ENCODE results near the gene KCNT1. TPM values are rescaled to one million over a fixed set of nuclear protein-coding genes. Genes with fewer than 3 reads are reported as not detected.

KCNT1 gene
- total and polyA plus RNA-seq, 3 donors from 2014 or later = 1.8 to 7.3 (median 5.3) TPM

DNA sequence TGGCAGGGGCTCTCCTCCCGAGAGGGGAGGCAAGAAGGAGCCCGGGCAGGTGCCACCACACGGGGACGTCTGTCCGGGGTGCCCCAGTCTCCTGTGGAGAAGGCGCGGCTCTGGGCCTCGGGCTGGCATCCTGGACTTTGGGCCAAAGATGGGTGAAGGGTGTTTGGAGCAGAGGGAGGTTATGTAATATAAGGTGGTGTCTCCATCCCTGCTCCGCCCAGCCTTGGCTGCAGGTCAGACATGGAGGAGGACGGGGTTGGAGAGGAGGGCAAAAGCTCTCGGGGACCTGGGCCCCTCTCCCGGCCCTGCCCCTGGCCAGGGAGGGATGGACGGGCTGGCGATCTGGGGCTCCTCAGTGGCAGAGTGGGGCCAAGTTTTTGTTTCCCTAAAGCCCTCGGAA is 1.5 kb upstream of the KCNT1 start:
- TF ChIP-seq, protein P1, sequence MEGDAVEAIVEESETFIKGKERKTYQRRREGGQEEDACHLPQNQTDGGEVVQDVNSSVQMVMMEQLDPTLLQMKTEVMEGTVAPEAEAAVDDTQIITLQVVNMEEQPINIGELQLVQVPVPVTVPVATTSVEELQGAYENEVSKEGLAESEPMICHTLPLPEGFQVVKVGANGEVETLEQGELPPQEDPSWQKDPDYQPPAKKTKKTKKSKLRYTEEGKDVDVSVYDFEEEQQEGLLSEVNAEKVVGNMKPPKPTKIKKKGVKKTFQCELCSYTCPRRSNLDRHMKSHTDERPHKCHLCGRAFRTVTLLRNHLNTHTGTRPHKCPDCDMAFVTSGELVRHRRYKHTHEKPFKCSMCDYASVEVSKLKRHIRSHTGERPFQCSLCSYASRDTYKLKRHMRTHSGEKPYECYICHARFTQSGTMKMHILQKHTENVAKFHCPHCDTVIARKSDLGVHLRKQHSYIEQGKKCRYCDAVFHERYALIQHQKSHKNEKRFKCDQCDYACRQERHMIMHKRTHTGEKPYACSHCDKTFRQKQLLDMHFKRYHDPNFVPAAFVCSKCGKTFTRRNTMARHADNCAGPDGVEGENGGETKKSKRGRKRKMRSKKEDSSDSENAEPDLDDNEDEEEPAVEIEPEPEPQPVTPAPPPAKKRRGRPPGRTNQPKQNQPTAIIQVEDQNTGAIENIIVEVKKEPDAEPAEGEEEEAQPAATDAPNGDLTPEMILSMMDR (IDR thresholded peaks at IDR 0.05) = no peak
- TF ChIP-seq POLR2A (IDR thresholded peaks at IDR 0.05) = no peak
- Histone ChIP-seq H3K27ac (no peak overlapping the region), H3K4me3 (no peak overlapping the region), H3K4me1 (peaks cover 17% of the 10 kb centered on the region), H3K27me3 (no peaks in the 10 kb centered on the region), H3K36me3 (ENCODE audit: low read depth, missing control alignments) (no peaks in the 10 kb centered on the region), H3K9me3 (no peaks in the 10 kb centered on the region)
- WGBS, 2 donors = 70 to 72% methylated on average over 15 of the region's 15 CpGs
- intact Hi-C loops (cut with DNase I; ENCODE audit: low total_unique reads) = no loop called here
- no peak for DNase-seq

DNA sequence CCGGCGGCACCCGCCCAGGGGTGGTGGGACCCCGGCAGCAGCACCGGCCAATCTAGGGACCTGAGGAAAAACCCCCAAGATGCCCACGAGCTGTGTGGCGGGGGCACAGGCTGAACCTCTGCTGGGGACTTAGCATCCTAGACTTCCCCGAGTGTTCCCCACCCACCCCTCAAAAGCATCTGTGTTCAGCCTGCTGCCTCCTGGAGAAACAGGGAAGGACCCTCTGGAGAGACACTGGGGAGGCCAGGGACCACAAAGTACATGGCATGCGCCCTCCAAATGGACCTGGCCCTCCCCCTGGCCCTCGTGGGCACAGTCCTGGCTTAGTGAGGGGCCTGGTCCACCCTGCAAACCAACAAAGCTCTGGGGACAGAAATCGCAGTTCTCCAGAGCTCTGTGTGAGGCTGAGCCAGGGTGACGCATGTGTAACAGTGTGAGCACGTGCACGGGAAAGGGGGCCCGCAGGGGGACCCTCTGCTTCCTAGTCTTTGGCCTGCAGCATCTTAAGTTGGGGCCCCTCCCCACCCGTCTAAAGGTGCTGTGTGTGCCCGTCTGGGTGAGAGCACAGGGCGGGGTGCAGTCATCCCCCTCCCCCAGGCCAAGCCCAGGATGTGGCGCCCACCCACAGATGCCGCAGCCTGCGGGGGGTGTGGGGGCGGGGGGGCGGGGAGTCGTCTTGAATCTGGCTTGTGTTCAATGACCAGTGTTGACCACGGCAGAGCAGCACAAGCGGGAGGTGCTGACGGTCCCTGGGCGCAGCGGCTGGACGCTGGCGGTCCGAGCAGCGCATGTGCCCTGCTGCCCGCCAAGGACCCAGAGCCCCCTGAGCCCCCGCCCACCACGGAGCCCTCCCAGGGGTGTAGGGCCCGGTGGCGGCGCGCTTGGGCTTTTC is 672 bp upstream of the KCNT1 start:
- no peak for TF ChIP-seq POLR2A (IDR thresholded peaks at IDR 0.05)
- TF ChIP-seq, protein P1 (IDR thresholded peaks at IDR 0.05) = no peak
- no peaks in the 10 kb centered on the region for H3K27me3 ChIP-seq
- no peaks in the 10 kb centered on the region for H3K9me3 ChIP-seq
- intact Hi-C loops (cut with DNase I; ENCODE audit: low total_unique reads) = no loop called here
- H3K36me3 ChIP-seq (ENCODE audit: low read depth, missing control alignments) = no peaks in the 10 kb centered on the region
- WGBS, 2 donors = 20% methylated on average over 40 of the region's 40 CpGs; no CpG with 5 or more reads in 1 of the 2 donors
- no peak overlapping the region for H3K27ac ChIP-seq
- no peak for DNase-seq
- peak overlapping the region; percentile 32 to 40 for H3K4me3 ChIP-seq
- peaks cover 19% of the 10 kb centered on the region for H3K4me1 ChIP-seq

DNA sequence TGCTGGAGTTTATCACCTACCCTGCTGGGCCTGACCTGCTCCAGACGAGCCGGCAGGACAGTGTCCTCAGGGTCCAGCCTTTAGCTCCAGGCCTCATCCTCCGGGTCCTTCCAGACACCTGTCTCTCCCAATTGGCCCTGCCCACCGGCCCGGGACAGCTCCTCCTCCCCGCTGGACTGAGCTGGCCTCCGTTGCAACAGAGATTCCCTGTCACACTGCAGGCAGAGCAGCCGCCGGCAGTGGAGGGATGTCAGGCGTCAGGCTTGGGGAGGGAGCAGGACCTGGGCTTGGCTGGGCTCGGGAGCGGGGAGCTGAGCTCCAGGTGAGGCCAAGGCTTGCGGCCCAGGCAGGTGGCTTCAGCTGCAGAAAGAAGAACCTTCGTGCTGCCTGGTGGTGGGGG is 1.7 kb downstream of the KCNT1 start:
- no peak overlapping the region for H3K27ac ChIP-seq
- intact Hi-C loops (cut with DNase I; ENCODE audit: low total_unique reads) = no loop called here
- H3K9me3 ChIP-seq = no peaks in the 10 kb centered on the region
- no peak for DNase-seq
- no peak overlapping the region for H3K4me3 ChIP-seq
- peaks cover 26% of the 10 kb centered on the region for H3K4me1 ChIP-seq
- TF ChIP-seq, protein P1 (IDR thresholded peaks at IDR 0.05) = no peak
- TF ChIP-seq POLR2A (IDR thresholded peaks at IDR 0.05) = no peak
- 75% methylated on average over 14 of the region's 14 CpGs; no CpG with 5 or more reads in 1 of the 2 donors for WGBS, 2 donors
- no peaks in the 10 kb centered on the region for H3K36me3 ChIP-seq (ENCODE audit: low read depth, missing control alignments)
- no peaks in the 10 kb centered on the region for H3K27me3 ChIP-seq

DNA sequence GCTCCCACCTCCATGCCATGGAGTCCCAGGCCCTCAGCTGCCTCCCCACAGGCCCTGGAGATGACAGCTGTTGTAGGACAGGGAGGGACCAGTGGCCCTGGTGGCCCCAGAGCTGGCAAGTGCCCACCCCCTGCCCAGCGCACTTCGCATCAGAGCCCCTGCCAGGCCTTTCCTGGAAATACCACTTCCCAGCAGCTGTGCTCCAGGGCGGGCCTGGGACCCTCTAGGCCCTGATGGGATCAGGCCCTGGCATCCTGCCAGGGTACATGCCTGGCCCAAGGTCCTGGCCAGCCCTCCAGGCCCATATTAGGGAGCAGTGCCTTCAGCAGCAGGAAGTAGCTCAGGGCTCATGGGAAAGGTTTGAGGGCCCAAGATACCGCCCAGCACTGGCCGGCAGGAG is 2.5 kb downstream of the KCNT1 start:
- Histone ChIP-seq H3K4me3 (no peak overlapping the region), H3K27ac (no peak overlapping the region), H3K4me1 (peaks cover 26% of the 10 kb centered on the region), H3K36me3 (ENCODE audit: low read depth, missing control alignments) (no peaks in the 10 kb centered on the region), H3K9me3 (no peaks in the 10 kb centered on the region), H3K27me3 (no peaks in the 10 kb centered on the region)
- intact Hi-C loops (cut with DNase I; ENCODE audit: low total_unique reads) = no loop called here
- peak; percentile 62 for DNase-seq
- TF ChIP-seq, protein P1 (IDR thresholded peaks at IDR 0.05) = no peak
- TF ChIP-seq POLR2A (IDR thresholded peaks at IDR 0.05) = no peak
- WGBS, 2 donors = 62% methylated on average over 5 of the region's 5 CpGs; no CpG with 5 or more reads in 1 of the 2 donors
